Karpas-422 (cell line): Measurements from ENCODE around the gene NAV2. TPM values are rescaled to one million over a fixed set of nuclear protein-coding genes. Genes with fewer than 3 reads are reported as not detected.

ENCODE experiments used
- DNase-seq: peaks from one replicate; pipeline ENCODE4 v3.0.0-alpha.2; 2015
- H2AFZ ChIP-seq: fragments of 200-600 bp; sonication (generic); 2 replicates; pipeline ENCODE4 v1.6.1; 2014; ENCODE audit warnings: antibody characterized with exemption, low read length, mixed read lengths
- H3K27ac ChIP-seq: fragments of 200-600 bp; sonication (generic); 2 replicates; pipeline ENCODE4 v1.5.1; 2014; ENCODE audit warnings: mild to moderate bottlenecking, low read length, moderate library complexity
- H3K27me3 ChIP-seq: fragments of 200-600 bp; sonication (generic); 2 replicates; pipeline ENCODE4 v1.6.1; 2014; ENCODE audit warnings: low read length, mixed read lengths
- H3K36me3 ChIP-seq: fragments of 200-600 bp; sonication (generic); 2 replicates; pipeline ENCODE4 v1.6.1; 2014; ENCODE audit warnings: low read length, mixed read lengths; ENCODE audit not compliant: insufficient read depth
- H3K4me1 ChIP-seq: fragments of 200-600 bp; sonication (generic); 2 replicates; pipeline ENCODE4 v1.6.1; 2014; ENCODE audit warnings: mild to moderate bottlenecking, low read length, mixed read lengths
- H3K4me2 ChIP-seq: fragments of 200-600 bp; sonication (generic); 2 replicates; pipeline ENCODE4 v1.6.1; 2014; ENCODE audit warnings: low read length, low read depth, mild to moderate bottlenecking; ENCODE audit not compliant: poor library complexity, severe bottlenecking
- H3K4me3 ChIP-seq: fragments of 200-600 bp; sonication (generic); 2 replicates; pipeline ENCODE4 v1.5.1; 2014; ENCODE audit warnings: mild to moderate bottlenecking, antibody characterized with exemption, low read length, mixed read lengths
- H3K79me2 ChIP-seq: fragments of 200-600 bp; sonication (generic); 2 replicates; pipeline ENCODE4 v1.6.1; 2014; ENCODE audit warnings: mild to moderate bottlenecking, low read length, mixed read lengths
- H3K9ac ChIP-seq: fragments of 200-600 bp; sonication (generic); 2 replicates; pipeline ENCODE4 v1.6.0; 2014; ENCODE audit warnings: low read length
- H3K9me2 ChIP-seq: fragments of 200-600 bp; sonication (generic), shearing (Covaris generic); replicated peaks from 2 replicates; pipeline ENCODE4 v1.6.0; 2014; ENCODE audit warnings: mild to moderate bottlenecking, low read length, moderate library complexity; ENCODE audit not compliant: insufficient read depth
- H3K9me3 ChIP-seq: fragments of 300-700, 200-600 bp; sonication (generic); 2 replicates; pipeline ENCODE4 v1.6.1; 2014; ENCODE audit warnings: low read length, mixed read lengths
- H4K20me1 ChIP-seq: fragments of 200-600 bp; sonication (generic); 2 replicates; pipeline ENCODE4 v1.6.1; 2014; ENCODE audit warnings: mild to moderate bottlenecking, antibody characterized with exemption, low read length, low read depth; ENCODE audit not compliant: insufficient read depth
- total RNA-seq: library from RNA; depleted of rRNA; stranded (reverse); fragments of >200 nt; shearing (Covaris generic); gene quantifications from 2 replicates; pipeline ENCODE4 v1.2.3, GENCODE V29; 2014; ENCODE audit warnings: low replicate concordance

Gene NAV2
- total RNA-seq, 1 experiment from 2014 or later = not detected

DNA sequence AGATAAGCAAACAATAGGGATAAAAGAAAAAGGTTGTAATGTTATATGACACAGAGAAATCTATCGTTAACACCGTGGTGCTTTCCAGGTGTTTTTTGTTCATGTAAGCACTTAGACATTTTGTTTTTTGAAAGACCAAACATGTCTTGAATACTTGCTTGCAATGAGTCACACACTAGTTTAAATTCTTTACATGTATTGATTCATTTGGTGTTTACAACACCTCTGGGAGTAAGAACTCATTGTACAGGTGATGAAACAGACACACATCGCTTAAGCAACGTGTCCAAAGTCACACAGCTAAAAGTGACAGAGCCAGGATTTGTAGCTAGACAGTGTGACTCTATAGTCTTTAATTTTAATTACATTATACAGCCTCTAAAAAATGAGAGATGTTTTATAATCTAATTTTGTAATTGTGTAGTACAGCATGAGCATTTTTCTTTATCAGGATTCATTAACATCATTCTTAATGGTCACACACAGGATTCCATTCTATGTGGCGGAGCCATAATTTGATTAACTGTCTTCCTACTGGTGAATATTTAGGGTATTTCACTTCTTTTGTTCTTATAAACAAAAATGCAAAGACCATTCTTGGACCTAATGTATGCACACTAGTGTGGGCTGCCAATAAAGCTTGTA lies 298.8 kb downstream of the NAV2 start:
- Histone ChIP-seq H3K36me3 (no peaks in the 10 kb centered on the region), H3K4me2 (no peak overlapping the region), H4K20me1 (no peaks in the 10 kb centered on the region), H3K9ac (no peak overlapping the region), H3K27ac (no peak overlapping the region), H3K4me1 (no peaks in the 10 kb centered on the region), H3K9me3 (no peaks in the 10 kb centered on the region), H3K9me2 (no peaks in the 10 kb centered on the region), H3K27me3 (no peaks in the 10 kb centered on the region), H3K79me2 (no peaks in the 10 kb centered on the region), H3K4me3 (no peak overlapping the region), H2AFZ (no peak overlapping the region)
- peak; percentile 19 for DNase-seq

DNA sequence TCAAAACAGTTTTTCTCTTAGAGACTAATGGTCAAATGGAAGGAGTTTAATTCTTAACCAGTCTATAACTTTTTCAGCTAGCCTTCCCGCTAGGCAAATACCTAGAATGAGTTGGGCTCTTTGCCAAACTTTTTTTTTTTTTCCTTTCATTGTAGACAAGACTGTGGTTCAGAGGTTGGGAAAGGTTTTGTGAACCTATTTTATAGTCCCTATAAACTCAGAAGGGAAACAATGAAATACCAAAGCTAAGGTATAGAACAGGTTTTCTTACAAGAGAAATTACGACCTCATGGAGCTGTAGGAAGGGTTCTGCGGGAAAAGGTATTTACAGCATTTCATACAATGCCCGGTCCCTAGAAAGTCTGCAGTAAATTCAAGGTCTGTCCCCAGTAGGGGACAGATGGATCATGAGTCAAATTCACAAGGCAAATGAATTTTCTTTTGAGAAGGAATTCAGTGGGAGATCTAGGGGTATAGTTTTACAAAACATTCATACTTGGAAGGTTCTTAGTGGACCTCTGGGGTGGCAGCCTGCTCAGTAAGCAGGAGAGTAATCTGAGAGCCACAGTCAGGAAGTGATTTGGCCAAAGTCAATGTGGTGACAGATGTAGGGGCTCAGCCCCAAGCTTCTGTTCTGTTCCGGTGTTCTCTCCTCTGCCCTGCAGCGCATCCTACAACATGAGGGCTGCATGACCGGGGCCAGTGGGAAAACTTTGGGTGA lies 300.9 kb downstream of the NAV2 start:
- no peak overlapping the region for H3K4me3 ChIP-seq
- no peak overlapping the region for H3K27ac ChIP-seq
- no peaks in the 10 kb centered on the region for H3K4me1 ChIP-seq
- H3K4me2 ChIP-seq = no peak overlapping the region
- no peaks in the 10 kb centered on the region for H3K9me3 ChIP-seq
- no peaks in the 10 kb centered on the region for H3K79me2 ChIP-seq
- no peaks in the 10 kb centered on the region for H3K9me2 ChIP-seq
- H2AFZ ChIP-seq = no peak overlapping the region
- no peaks in the 10 kb centered on the region for H3K27me3 ChIP-seq
- H3K36me3 ChIP-seq = no peaks in the 10 kb centered on the region
- no peak for DNase-seq
- no peaks in the 10 kb centered on the region for H4K20me1 ChIP-seq
- H3K9ac ChIP-seq = no peak overlapping the region

DNA sequence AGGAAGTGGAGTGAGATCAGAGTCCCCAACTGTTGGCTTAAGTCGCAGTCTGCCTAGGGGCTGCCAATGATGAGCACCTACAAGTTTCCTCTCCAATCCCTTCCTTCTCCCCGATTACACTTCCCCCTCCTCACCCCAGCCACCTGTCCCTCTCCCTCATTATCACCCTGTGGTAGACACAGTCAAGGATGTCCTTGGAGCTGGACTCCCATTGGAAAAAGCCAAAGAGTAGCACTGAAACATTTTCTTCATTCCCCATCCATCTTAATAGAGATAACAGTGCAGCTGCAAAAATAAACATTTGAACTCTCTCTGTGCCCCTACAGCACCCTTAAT lies 301.4 kb downstream of the NAV2 start:
- H3K4me3 ChIP-seq = no peak overlapping the region
- no peaks in the 10 kb centered on the region for H3K27me3 ChIP-seq
- DNase-seq = no peak
- H3K9me2 ChIP-seq = no peaks in the 10 kb centered on the region
- H4K20me1 ChIP-seq = no peaks in the 10 kb centered on the region
- no peaks in the 10 kb centered on the region for H3K4me1 ChIP-seq
- H3K79me2 ChIP-seq = no peaks in the 10 kb centered on the region
- H3K36me3 ChIP-seq = no peaks in the 10 kb centered on the region
- no peak overlapping the region for H2AFZ ChIP-seq
- no peak overlapping the region for H3K4me2 ChIP-seq
- H3K27ac ChIP-seq = no peak overlapping the region
- no peaks in the 10 kb centered on the region for H3K9me3 ChIP-seq
- H3K9ac ChIP-seq = no peak overlapping the region

DNA sequence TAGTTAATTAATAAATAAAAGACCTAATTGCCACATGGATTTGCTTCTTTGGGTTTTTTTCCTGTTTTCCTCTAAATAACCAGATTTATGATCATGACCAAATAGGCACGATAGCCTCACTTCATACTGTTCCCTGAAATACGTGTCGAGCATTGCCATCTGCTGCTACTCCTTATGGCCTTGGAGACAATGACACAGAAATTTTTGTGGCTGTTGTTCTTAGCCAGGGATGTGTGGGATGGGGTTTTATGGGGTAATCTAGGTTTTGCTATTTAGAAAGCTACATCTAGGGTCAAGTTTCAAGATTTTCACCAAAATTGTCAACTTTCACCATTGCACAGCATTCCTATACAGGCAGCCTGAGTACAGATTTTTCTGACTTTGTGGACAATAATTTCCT lies 302.5 kb downstream of the NAV2 start:
- Histone ChIP-seq H3K4me2 (no peak overlapping the region), H4K20me1 (no peaks in the 10 kb centered on the region), H3K4me1 (no peaks in the 10 kb centered on the region), H3K27ac (no peak overlapping the region), H3K36me3 (no peaks in the 10 kb centered on the region), H3K9me2 (no peaks in the 10 kb centered on the region), H3K9me3 (no peaks in the 10 kb centered on the region), H3K4me3 (no peak overlapping the region), H3K27me3 (no peaks in the 10 kb centered on the region), H3K9ac (no peak overlapping the region), H2AFZ (no peak overlapping the region), H3K79me2 (no peaks in the 10 kb centered on the region)
- no peak for DNase-seq

DNA sequence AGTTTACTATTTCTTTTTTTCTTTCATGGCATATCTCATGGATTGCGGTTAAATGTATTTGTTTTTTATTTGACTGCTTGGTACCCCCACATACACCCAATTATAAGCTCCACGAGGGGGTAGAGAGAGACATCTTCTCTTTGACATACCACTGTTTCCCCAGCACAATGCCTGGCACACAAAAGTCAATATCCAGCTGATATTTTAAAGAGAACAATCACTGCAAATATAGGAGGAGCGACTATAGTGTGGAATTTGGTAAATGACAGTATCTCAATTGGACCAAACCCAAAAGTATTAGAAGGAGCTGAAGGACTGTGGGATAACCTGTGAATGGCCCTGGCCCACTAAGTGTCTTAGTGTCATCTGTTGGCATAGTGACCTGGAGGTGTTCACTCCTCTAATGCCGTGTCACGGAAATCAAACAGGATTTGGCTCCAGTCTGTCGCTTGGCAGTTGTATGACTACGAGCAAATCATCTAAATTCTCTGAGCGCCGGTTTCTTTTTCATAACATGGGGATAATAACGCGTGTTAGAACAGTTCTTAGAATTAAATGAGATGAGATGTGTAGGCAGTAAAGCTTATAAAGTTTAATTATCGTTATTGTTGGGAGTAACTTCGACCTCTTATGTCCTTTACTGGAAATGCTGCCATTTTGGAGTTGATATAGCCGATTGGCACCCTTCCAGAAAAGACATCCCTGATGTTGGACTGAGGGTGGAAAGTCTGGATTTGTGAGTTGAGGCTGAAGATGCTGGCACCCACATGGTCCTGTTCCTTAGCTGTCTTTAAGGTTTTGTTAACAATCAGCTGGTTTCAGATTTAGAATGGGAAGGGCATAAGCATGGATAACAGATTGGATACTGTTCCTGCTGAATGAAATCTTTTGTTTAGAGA lies 303.1 kb downstream of the NAV2 start:
- no peaks in the 10 kb centered on the region for H3K27me3 ChIP-seq
- H3K9me3 ChIP-seq = no peaks in the 10 kb centered on the region
- H3K36me3 ChIP-seq = no peaks in the 10 kb centered on the region
- no peaks in the 10 kb centered on the region for H4K20me1 ChIP-seq
- H3K4me3 ChIP-seq = no peak overlapping the region
- no peaks in the 10 kb centered on the region for H3K79me2 ChIP-seq
- no peak for DNase-seq
- H3K27ac ChIP-seq = no peak overlapping the region
- no peak overlapping the region for H3K4me2 ChIP-seq
- no peak overlapping the region for H3K9ac ChIP-seq
- H3K9me2 ChIP-seq = no peaks in the 10 kb centered on the region
- H2AFZ ChIP-seq = no peak overlapping the region
- H3K4me1 ChIP-seq = no peaks in the 10 kb centered on the region

DNA sequence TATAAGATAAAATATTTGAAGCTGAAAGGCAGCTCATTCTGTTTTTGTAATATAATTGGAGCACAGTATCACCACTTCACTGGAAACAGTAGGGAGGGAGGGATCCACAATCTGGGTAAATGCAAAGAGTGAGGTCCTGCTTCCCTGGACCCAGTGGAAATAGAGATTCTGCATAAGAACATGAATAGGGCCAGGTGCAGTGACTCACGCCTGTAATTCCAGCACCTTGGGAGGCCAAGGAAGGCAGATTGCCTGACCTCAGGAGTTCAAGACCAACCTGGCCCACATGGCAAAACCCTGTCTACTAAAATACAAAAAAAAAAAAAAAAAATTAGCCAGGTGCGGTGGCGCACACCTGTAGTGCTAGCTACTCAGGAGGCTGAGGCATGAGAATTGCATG lies 303.9 kb downstream of the NAV2 start:
- no peaks in the 10 kb centered on the region for H3K79me2 ChIP-seq
- no peaks in the 10 kb centered on the region for H4K20me1 ChIP-seq
- no peak overlapping the region for H3K4me3 ChIP-seq
- no peak overlapping the region for H3K27ac ChIP-seq
- H3K4me2 ChIP-seq = no peak overlapping the region
- H3K27me3 ChIP-seq = no peaks in the 10 kb centered on the region
- no peaks in the 10 kb centered on the region for H3K36me3 ChIP-seq
- H3K4me1 ChIP-seq = no peaks in the 10 kb centered on the region
- no peaks in the 10 kb centered on the region for H3K9me2 ChIP-seq
- no peaks in the 10 kb centered on the region for H3K9me3 ChIP-seq
- DNase-seq = no peak
- H3K9ac ChIP-seq = no peak overlapping the region
- H2AFZ ChIP-seq = no peak overlapping the region

DNA sequence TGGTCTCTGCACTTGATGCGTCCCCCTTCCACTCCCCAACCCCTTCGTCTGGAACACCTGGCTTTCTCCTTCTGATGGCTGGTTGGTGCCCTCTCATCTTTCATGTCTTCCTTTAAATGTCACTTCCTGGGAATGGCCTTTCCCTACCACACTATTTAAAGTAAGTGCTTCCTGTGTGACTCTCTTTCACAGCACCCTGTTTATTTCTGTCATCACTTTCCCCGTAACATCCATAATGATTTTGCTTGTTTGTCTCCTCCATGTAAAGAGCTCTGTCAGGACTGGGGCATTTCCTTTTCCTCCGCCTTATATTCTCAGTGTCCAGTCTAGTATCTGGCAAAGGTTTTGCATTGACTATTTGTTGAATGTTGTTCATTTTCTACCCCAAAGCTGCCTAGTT lies 304.7 kb downstream of the NAV2 start:
- Histone ChIP-seq H3K27me3 (no peaks in the 10 kb centered on the region), H3K4me2 (no peak overlapping the region), H2AFZ (no peak overlapping the region), H3K9ac (no peak overlapping the region), H3K9me3 (no peaks in the 10 kb centered on the region), H3K9me2 (no peaks in the 10 kb centered on the region), H3K4me3 (no peak overlapping the region), H3K4me1 (no peaks in the 10 kb centered on the region), H4K20me1 (no peaks in the 10 kb centered on the region), H3K79me2 (no peaks in the 10 kb centered on the region), H3K27ac (no peak overlapping the region), H3K36me3 (no peaks in the 10 kb centered on the region)
- no peak for DNase-seq

DNA sequence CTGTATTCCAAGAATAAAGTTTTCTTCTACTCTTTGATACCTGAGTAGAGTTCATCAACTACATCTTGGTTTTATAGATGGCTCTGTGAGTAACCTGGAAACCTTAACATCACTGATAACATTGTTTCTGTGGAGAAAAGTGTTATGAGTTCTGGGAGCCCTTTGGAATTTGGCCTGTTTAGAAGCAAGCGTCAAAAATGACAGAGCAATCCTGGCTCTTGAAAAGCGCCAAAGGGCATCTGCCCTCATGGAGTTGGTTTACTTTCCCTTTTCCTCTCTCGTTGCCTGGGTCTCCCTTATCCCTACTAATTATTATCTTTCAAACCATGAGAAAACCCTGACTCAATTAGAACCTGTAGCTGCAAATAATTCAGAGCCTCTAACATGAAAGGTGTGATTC lies 307.6 kb downstream of the NAV2 start:
- Histone ChIP-seq H3K9ac (no peak overlapping the region), H4K20me1 (no peaks in the 10 kb centered on the region), H3K4me2 (no peak overlapping the region), H3K36me3 (no peaks in the 10 kb centered on the region), H3K79me2 (no peaks in the 10 kb centered on the region), H3K27me3 (no peaks in the 10 kb centered on the region), H3K9me3 (no peaks in the 10 kb centered on the region), H2AFZ (no peak overlapping the region), H3K4me3 (no peak overlapping the region), H3K9me2 (no peaks in the 10 kb centered on the region), H3K27ac (no peak overlapping the region), H3K4me1 (no peaks in the 10 kb centered on the region)
- DNase-seq = no peak
